Stimulated activated CD8-positive, alpha-beta memory T cell treated with anti-CD3 and anti-CD28 coated beads, Interleukin-4, amount 100 ng/mL, for 1 hour (primary cell): ENCODE measurements around the gene FAM210A.

Experiments used
- DNase-seq, 2 donors: peaks; one replicate each; pipeline ENCODE4 v3.0.0-alpha.2; 2020; ENCODE audit warnings: low read depth in 2 of 2, low spot score in 1 of 2

Gene FAM210A

DNA sequence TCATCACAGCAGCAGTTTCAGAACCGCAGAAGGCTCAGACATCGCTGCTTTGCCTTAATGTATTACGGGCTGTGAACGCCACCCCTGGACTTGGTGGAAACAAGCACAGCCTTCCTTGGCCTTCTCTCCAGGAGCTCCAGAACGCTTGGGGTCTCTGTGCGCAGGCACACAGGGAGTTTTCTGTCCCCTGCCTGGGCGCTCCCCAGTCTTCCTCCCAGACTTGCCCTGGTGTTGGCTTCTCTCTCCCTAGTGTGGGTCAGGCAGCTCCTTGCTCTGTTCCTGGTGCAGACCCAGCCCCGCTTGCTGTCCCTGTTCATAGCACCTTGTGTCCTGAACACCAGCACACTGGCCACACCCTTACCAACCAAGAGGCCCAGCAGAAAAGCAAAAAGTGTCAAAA, 103.6 kb downstream of the FAM210A start:
- DNase-seq = no peak

DNA sequence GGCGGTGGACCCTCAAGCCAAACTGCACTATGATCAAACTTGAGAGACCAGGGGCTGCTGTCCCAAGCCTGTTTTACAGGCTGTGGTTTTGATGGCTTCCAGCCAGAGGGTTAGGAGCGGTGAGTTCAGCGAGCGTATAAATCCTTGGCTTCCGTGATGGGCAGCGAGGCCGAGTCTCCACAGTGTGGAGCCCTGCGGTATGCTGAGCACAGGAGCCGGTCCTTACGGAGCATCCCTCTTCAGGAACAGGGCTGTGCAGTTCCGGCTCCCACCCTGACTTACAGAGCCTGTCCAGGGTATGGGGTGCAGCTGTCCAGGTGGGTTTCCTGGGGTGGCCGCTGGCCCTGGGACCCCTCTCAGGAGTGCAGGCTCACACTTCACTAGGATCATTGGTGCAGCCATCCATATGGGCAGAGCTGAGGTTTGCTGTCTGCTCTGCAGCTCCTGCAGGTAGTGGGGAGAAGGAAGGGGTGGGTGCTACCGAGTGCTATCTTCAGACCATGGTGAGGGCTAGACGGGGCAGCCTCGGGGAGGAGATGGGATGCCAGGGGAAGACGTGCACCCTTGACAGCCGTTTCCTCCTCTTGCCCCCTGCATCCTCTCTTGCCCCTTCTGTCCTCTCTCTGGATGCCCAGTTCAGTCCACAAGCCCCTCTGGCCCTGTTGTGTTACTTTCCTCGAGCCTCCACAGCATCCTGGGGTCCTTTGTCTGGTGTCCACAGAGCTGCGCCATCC, 104.3 kb downstream of the FAM210A start:
- no peak for DNase-seq

DNA sequence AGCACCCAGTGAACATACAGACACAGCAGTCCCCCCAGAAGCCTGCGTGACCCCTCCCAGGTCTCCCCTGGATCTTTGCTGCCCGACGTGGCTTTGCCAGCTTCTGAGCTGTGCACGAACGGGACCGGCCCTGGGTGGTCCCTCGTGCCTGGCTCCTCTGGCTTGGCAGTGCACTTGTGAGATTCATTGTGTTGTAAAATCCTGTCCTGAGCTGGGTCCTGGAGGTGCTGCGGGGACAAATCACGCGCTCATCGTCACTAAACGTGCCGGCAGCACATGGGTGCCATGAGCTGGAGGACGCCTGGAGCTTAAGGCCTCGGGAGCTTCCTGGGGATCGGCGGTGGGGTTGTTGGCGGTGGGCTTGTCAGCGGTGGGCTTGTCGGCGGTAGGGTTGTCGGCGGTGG, 104.9 kb downstream of the FAM210A start:
- DNase-seq = no peak

DNA sequence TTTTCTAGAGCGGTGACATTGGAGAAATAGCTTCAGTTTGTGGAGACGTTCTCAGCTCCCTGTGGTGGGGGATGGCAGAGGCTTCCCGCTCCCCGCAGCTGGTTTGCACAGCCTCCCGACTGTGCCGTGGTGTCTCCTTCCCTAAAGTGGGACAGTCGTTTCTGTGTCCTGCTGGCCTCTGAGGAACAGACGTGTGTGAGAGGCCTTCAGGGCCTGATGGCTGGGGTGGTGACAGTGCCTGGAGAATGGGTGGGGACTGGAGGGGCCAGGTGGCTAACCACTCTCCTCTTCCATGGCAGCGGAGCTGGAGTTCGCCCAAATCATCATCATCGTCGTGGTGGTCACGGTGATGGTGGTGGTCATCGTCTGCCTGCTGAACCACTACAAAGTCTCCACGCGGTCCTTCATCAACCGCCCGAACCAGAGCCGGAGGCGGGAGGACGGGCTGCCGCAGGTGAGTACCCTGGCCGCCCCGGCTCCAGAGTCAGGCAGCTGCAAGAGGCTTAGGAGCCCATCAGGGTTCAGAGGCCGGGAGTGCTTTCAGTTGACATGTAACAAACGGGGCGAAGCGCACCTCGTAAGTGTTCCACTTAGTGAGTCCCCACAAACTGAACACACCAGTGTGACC, 105.4 kb downstream of the FAM210A start:
- DNase-seq = no peak

DNA sequence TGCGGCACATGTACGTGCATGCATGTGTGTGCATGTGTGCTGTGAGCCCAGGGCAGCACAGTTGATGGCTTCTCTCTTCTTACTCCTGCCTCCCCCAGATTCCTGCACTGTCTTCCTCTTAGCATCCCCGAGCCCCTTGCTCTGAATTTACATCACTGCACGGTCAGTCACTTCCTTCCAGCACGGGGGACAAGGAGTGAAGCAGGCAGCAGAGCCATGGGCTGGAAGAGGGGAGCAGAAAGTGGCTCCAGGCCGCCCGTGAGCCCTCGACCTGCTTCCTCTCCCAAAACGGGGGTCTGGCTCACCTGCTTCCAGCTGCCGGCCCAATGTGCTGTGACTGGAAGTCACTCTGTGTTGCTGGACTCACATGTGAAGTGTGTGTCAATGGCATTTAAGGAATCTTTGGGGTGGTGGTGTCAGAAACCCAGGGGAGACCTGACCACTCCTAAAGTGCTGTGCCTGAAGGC, 106.1 kb downstream of the FAM210A start:
- no peak for DNase-seq

DNA sequence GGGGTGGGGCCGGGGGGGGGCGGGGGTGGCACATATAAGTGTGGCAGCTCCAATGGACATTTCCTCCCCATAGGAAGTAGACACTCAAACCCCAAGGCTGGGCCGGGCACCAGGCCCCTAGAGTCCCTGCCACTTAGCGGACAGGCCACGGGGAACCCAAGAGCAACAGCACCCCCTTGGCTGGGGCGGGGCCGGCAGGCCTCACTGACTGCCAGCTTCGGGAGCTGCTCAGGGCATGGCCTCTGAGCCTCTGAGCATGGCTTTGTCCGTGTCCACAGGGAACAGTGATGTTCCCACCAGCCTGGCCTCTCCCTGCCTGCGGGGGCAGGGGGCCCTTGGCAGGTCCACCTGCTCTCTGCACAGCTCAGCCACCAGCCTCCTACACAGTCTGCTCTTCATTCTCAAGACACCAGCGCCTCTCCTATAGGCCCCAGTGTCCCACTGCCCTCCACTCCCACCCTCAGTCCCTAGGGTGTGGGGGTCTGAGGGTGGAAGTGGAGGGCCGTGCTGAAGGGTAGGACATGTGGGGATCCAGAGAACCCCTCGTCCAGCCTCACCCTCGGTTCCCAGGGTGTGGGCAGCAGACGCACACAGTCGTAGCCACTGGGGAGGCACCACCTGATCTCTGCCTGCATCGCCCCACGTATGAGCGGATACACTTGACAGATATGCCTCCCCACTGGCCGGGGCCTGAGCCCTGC, 106.7 kb downstream of the FAM210A start:
- DNase-seq = no peak

DNA sequence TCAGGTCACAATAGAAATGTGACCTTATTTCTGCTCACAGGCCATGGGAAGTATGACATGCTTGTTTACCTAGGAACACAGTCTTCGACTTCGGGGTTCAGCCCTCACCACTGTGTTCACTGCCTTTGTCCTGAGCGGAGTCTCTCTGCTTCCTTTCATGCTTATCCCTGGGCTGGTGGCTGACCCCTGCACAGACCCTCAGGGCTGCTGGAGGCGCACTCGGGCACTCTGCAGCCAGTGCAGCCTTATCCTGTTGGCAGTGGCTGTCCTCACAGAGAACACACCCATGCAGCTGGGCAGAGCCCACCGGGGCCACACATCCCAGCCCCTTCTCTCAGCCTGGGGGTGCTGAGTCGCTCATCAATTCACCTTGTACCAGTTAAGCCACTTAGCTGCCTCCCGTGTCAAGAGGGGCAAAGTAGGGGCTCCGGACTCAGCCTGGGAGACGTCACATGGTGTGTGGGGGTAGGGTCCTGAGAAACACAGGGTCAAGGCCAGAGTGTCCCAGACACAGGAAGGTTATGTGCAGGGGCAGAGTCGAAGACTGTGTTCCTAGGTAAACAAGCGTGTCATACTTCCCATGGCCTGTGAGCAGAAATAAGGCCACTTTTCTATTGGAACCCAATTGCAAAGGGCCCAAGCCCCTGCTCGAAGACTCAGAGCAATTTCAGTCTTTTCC, 107.5 kb downstream of the FAM210A start:
- DNase-seq = no peak

DNA sequence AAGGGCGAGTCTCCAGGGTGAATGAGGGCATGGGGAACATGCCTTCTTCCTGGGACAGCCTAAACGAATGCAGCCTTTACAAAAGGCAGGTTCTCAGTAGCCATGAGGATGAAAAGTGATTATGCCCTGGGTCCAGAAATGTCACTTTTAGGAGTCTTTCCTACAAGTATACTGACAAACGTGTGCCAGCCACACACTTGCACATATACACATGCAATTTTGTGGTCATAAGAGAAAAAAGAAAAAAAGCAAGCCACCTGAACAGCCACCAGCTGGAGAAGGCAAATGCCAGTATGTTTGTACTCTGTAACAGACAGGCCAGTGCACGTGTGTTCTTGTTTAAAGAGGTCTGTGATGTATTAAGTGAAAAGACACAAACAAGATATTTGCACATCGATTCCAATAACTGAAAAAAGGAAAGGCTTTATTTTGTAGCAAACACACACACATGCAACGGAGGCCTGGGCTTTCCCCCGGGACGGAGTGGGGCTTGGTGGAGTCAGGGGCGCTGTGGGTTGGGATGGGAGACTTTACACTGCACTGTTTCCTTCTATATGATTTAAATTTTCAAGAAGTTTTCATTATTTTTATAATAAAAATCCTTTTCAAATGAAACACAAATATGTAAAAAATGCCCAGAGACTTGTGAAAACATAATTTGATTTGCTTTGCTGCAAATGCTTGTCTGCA, 108.4 kb downstream of the FAM210A start:
- no peak for DNase-seq

DNA sequence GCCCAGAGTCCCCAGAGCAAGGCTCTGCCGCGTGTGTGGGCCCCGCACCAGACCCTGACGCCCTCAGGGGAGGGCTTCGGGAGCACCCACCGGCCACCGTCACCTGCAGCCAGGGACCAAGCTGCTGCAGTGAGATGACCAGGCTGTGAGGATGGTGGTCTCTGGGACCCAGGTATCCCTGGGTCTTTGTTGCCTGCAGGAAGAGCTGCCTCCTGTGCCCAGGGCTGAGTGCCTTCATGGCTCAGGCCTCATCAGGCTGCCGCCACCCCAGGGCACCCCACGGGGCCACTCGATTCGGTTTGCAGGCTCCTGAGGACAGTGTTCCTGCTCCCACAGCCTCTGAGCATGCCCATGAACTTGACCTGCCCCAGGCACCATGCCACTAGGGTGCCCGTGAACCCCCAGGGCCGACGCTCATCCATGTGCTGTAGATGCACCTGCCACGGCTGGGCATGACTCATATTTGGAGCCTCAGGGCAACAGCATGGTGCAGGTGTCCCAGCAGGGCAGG, 109.8 kb downstream of the FAM210A start:
- no peak for DNase-seq

DNA sequence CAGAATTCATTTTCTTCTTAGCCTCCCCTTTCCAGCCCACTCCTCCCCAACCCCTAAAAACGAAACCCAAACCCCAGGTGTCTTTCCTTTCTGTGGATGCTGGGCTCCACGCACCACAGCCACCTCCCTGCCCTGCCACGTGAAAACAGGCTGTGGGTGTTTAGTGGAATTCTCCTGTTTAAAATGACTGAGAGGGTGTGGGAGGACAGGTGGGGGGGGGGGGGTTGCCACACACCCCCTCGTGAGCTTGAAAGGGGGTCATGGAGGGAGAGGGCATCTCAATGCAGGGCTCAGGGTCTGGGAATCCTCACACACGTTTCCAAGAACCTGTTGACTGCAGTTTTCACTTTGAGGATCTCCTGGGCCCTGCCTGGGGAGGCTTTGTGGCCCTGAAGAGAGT, 110.3 kb downstream of the FAM210A start:
- no peak for DNase-seq

DNA sequence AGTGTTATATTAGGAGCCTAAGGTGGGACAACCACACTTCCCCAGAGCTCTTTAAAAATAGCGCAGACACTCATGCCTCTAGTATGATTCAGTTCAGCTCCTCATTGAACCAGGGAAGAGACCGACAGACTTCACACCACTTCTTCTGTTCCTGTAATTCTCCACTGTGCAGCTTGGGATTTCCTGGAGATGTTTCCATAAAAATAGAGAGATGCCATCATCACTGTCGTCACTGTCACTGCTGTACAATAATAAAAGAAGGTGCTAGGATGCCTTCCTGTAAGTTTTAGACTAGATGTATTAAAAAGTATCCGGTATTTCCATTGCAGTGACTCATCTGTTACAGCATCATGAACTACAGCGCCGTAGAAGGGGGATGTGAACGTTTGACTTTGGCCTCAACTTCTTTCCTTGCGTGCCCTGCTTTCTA, 110.9 kb downstream of the FAM210A start:
- DNase-seq = no peak

DNA sequence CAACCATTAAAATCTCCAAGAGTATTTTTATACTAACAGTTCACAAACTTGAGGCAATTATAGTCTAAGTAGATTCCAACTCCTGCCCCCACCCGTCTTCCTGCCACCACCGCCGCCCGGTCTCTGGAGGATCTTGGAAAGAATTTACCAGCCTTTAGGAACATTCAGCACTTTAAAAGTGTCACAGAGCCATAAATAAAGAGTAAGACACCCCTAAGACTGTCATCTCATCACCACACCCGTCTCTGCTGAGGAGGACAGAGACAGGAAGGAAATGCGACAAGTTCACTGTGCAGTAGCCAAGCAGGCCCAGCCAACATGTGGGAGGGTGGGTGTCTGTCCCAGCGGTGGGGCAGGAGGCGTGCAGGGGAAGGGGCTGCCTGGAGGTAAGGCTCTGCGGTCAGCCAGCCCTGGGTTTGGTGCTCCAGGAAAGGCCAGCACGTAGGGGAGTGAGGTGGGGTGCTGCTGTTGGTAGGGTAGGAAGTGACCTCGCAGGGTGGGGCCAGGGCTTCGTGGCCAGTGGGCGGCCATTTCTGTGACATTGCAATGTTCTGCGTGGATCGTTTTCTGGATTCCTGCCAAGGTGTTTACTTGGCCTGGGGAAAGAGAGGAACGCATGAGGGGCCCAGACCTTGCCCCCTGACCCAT, 111.6 kb downstream of the FAM210A start:
- DNase-seq = no peak

DNA sequence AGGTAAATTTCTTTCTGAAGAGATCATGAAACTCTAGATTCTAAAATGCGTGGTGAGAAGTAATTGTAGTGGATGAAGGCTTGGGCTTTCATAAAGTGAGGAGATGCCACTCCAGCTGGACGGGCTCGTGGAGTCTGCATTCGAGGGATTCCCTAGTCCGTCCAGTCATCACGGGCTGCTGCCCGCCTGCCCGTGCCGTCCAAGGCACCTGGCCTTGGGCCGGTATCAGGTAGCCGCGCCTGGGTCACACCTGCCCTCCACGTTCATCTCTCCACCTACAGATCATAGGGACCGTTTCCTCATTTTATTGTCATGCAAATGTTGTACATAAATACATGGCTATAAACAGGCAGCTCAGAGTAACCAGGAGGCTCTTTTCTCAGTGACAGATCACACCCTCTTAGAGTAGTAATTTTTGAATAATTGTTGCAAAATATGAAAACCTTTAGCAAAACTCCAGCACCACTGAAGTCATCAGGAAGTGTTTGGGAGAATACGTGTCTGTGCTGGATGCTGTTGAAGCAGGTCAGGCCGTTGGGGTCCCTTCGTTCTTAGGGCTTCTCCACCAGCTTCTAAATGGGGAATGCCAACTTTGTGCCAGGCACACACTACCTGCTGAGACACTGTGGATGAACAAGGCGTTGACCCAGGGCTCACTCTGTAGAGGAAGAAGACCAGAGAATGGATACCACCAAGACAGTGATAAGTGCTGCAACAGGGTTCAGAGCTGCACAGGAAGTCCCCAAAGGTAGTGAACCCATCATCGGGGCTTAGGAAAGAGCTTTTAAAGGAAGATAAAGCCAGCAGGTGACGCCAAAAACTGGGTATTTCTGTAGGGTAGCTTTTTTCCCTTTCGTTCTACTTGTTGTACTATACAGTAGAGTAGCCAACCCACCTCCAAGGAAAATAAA, 112.5 kb downstream of the FAM210A start:
- no peak for DNase-seq
